IMR-90 (cell line): ENCODE results near the gene GLRA3. TPM values are rescaled to one million over a fixed set of nuclear protein-coding genes. Genes with fewer than 3 reads are reported as not detected.

Experiments used
- ATAC-seq: fragments of 200-7000 bp; cut with Tn5 transposase; 2 replicates; pipeline ENCODE4 v1.9.1; 2020; ENCODE audit warnings: low read depth, mild to moderate bottlenecking, moderate library complexity
- BruUV-seq: library from RNA; stranded (reverse); fragments of 400-500 nt; replicated peaks from 2 replicates; lab custom pipeline; 2021; lab: Mats Ljungman, UMichigan
- CTCF ChIA-PET: fragments of 300-600 bp; formaldehyde crosslinking; extraction: SDS; loops from one replicate; lab custom pipeline; 2021; ENCODE audit warnings: antibody characterized with exemption; lab: Yijun Ruan, JAX
- POLR2A ChIA-PET: fragments of 300-600 bp; sonication (Branson Sonifier 250); formaldehyde crosslinking; loops from one replicate; lab custom pipeline; 2022; ENCODE audit warnings: antibody characterized with exemption; ENCODE audit not compliant: unreplicated experiment; lab: Charles Lee
- DNase-seq: peaks from one replicate; pipeline ENCODE4 v3.0.0; 2013
- H2AFZ ChIP-seq: replicated peaks from 2 replicates; pipeline ENCODE3; 2013; ENCODE audit warnings: low read length, mild to moderate bottlenecking; ENCODE audit not compliant: poor library complexity
- H2AK5ac ChIP-seq: 2 replicates; pipeline ENCODE4 v1.6.1; 2013; ENCODE audit warnings: low read depth, low read length, inconsistent platforms
- H2AK9ac ChIP-seq: replicated peaks from 2 replicates; pipeline ENCODE3; 2013; ENCODE audit warnings: mild to moderate bottlenecking, low read depth, low read length, moderate library complexity; ENCODE audit not compliant: poor library complexity
- H2BK120ac ChIP-seq: 2 replicates; pipeline ENCODE4 v1.6.1; 2013; ENCODE audit warnings: low read depth, low read length, inconsistent platforms
- H2BK15ac ChIP-seq: 3 replicates; pipeline ENCODE4 v1.6.1; 2013; ENCODE audit warnings: low read depth, low read length, inconsistent platforms
- H2BK20ac ChIP-seq: 2 replicates; pipeline ENCODE4 v1.6.1; 2013; ENCODE audit warnings: low read depth, mild to moderate bottlenecking, inconsistent platforms, low read length, moderate library complexity
- H2BK5ac ChIP-seq: 2 replicates; pipeline ENCODE4 v1.6.1; 2013; ENCODE audit warnings: mild to moderate bottlenecking, low read depth, low read length, inconsistent platforms; ENCODE audit not compliant: poor library complexity, severe bottlenecking
- H3K14ac ChIP-seq: replicated peaks from 2 replicates; pipeline ENCODE4 v1.6.1; 2013; ENCODE audit warnings: low read depth, low read length, inconsistent platforms
- H3K18ac ChIP-seq: 2 replicates; pipeline ENCODE4 v1.6.1; 2013; ENCODE audit warnings: low read depth, low read length, control low read depth
- H3K23ac ChIP-seq: 2 replicates; pipeline ENCODE4 v1.6.1; 2013; ENCODE audit warnings: low read depth, low read length, inconsistent platforms
- H3K27ac ChIP-seq: 2 replicates; pipeline ENCODE4 v1.5.1; 2013; ENCODE audit warnings: mild to moderate bottlenecking, control low read depth, low read length; ENCODE audit not compliant: insufficient read depth
- H3K27me3 ChIP-seq: 2 replicates; pipeline ENCODE4 v1.6.1; 2013; ENCODE audit warnings: low read length; ENCODE audit not compliant: control insufficient read depth, insufficient read depth
- H3K36me3 ChIP-seq: 2 replicates; pipeline ENCODE4 v1.6.1; 2013; ENCODE audit warnings: low read length, mixed read lengths; ENCODE audit not compliant: control insufficient read depth, insufficient read depth
- H3K4ac ChIP-seq: 2 replicates; pipeline ENCODE4 v1.6.1; 2013; ENCODE audit warnings: low read depth, low read length, inconsistent platforms
- H3K4me1 ChIP-seq: 2 replicates; pipeline ENCODE4 v1.6.1; 2013; ENCODE audit warnings: low read length, mixed read lengths; ENCODE audit not compliant: control insufficient read depth, insufficient read depth
- H3K4me2 ChIP-seq: 2 replicates; pipeline ENCODE4 v1.6.1; 2013; ENCODE audit warnings: low read depth, mild to moderate bottlenecking, control low read depth, low read length, moderate library complexity
- H3K4me3 ChIP-seq: 2 replicates; pipeline ENCODE4 v1.5.1; 2013; ENCODE audit warnings: low read depth, mild to moderate bottlenecking, control low read depth, low read length, moderate library complexity; ENCODE audit not compliant: insufficient read depth
- H3K56ac ChIP-seq: 2 replicates; pipeline ENCODE4 v1.6.1; 2013; ENCODE audit warnings: low read length, inconsistent platforms; ENCODE audit not compliant: insufficient read depth; ENCODE audit errors: extremely low read depth
- H3K79me1 ChIP-seq, 2 experiments: 2 replicates each; pipeline ENCODE4 v1.6.1; 2013; ENCODE audit warnings: low read length in 2 of 2, inconsistent platforms in 1 of 2, low read depth in 1 of 2
- H3K9ac ChIP-seq: 2 replicates; pipeline ENCODE4 v1.6.1; 2013; ENCODE audit warnings: low read depth, low read length, control low read depth
- H3K9me1 ChIP-seq: 2 replicates; pipeline ENCODE4 v1.6.1; 2013; ENCODE audit warnings: low read length, inconsistent platforms; ENCODE audit not compliant: insufficient read depth
- H3K9me3 ChIP-seq: 2 replicates; pipeline ENCODE4 v1.6.1; 2013; ENCODE audit warnings: low read length; ENCODE audit not compliant: control insufficient read depth, insufficient read depth
- H4K20me1 ChIP-seq: 2 replicates; pipeline ENCODE4 v1.6.1; 2013; ENCODE audit warnings: low read length, inconsistent platforms; ENCODE audit not compliant: insufficient read depth
- H4K5ac ChIP-seq: 2 replicates; pipeline ENCODE4 v1.6.1; 2013; ENCODE audit warnings: mild to moderate bottlenecking, low read depth, low read length, control low read depth
- H4K8ac ChIP-seq, 2 experiments: 2 replicates each; pipeline ENCODE4 v1.6.1; 2013; ENCODE audit warnings: low read depth in 2 of 2, low read length in 2 of 2, control low read depth in 1 of 2, inconsistent platforms in 1 of 2
- H4K91ac ChIP-seq: 2 replicates; pipeline ENCODE4 v1.6.1; 2013; ENCODE audit warnings: low read depth, low read length, inconsistent platforms; ENCODE audit not compliant: insufficient read depth
- RAD21 ChIP-seq: IDR thresholded peaks from 2 replicates; pipeline ENCODE4 v1.6.1; 2012; ENCODE audit warnings: low read length, improper control_type of control experiment
- RFX5 ChIP-seq: IDR thresholded peaks from 2 replicates; pipeline ENCODE4 v1.8.0; 2012; ENCODE audit warnings: low read depth, mild to moderate bottlenecking, low read length, moderate library complexity
- WGBS, 2 experiments: methylation state at CpG; one replicate each; pipeline versions ENCODE4 v1.1.5 to v1.1.7; 2013; ENCODE audit warnings: missing lambda C conversion rate in 2 of 2; ENCODE audit not compliant: insufficient read length in 1 of 2; ENCODE audit errors: extremely low coverage in 2 of 2; 5-methylcytosine and 5-hydroxymethylcytosine counted together
- dilution Hi-C: fragments of 300-500 bp; cut with HindIII; formaldehyde crosslinking; loops from one replicate; pipeline ENCODE4 v1.14.3; 2018; ENCODE audit warnings: low sequenced_read_pairs; ENCODE audit not compliant: unreplicated experiment
- in situ Hi-C: fragments of 300-500 bp; cut with MboI; formaldehyde crosslinking; loops from 3 replicates; pipeline ENCODE4 v1.14.3; 2019; ENCODE audit warnings: low sequenced_read_pairs, inconsistent platforms, mixed read lengths
- intact Hi-C: fragments of 100-400 bp; cut with micrococcal nuclease; formaldehyde crosslinking; loops from 2 replicates; pipeline ENCODE4 v1.10.0; 2022
- polyA plus RNA-seq, 3 experiments: library from polyadenylated mRNA; depleted of rRNA; stranded (reverse); fragments of >200 nt; gene quantifications; 2 replicates each; pipeline ENCODE4 v1.2.3, GENCODE V29; 2012; ENCODE audit warnings: low replicate concordance in 1 of 3
- total RNA-seq: library from RNA; depleted of rRNA; stranded (reverse); fragments of >200 nt; gene quantifications from 2 replicates; pipeline ENCODE4 v1.2.3, GENCODE V29; 2012

GLRA3 gene
- total and polyA plus RNA-seq, 2 of the 4 experiments (the other 2 are of a cell fraction): not detected

GRCh38 chr4:174761451-174761850 lies 67.6 kb downstream of the GLRA3 start:
- Histone ChIP-seq H4K20me1 (no peaks in the 10 kb centered on the region), H2BK15ac (no peak overlapping the region), H3K9me1 (no peaks in the 10 kb centered on the region), H3K9ac (no peak overlapping the region), H2AK9ac (no peak overlapping the region), H3K23ac (no peak overlapping the region), H4K8ac (no peak overlapping the region), H3K9me3 (no peaks in the 10 kb centered on the region), H2AK5ac (no peak overlapping the region), H3K4ac (no peak overlapping the region), H3K18ac (no peak overlapping the region), H3K79me1 (no peaks in the 10 kb centered on the region), H2AFZ (no peak overlapping the region), H4K91ac (no peak overlapping the region), H2BK120ac (no peak overlapping the region), H3K4me2 (no peak overlapping the region), H4K5ac (no peak overlapping the region), H3K27ac (no peak overlapping the region), H3K27me3 (no peaks in the 10 kb centered on the region), H3K14ac (no peak overlapping the region), H2BK5ac (no peak overlapping the region), H3K36me3 (no peaks in the 10 kb centered on the region), H3K4me3 (no peak overlapping the region), H3K4me1 (no peaks in the 10 kb centered on the region), H2BK20ac (no peak overlapping the region), H3K56ac (no peak overlapping the region)
- WGBS, 2 experiments: no CpG with 5 or more reads among the region's 1 CpG
- POLR2A ChIA-PET: no interaction called here
- DNase-seq (no peak), ATAC-seq (no peak)
- CTCF ChIA-PET: interaction anchor here (0.6 kb wide), 1 partner anchor 56 kb away, joined by 3 read pairs; no protein-coding TSS in a partner anchor
- TF ChIP-seq RFX5 (no peak), RAD21 (no peak)
- in situ Hi-C loops (loop anchor here (25.0 kb wide), 2 partner anchors 776 to 1576 kb away; no protein-coding TSS in a partner anchor), dilution Hi-C loops (no loop called here), intact Hi-C loops (loop anchor here (10.0 kb wide), 1 partner anchor 1573 kb away; no protein-coding TSS in a partner anchor)
- no TSS peak for BruUV-seq
